A172 (cell line): ENCODE measurements around the gene BUD23. TPM values are rescaled to one million over a fixed set of nuclear protein-coding genes. Genes with fewer than 3 reads are reported as not detected.
A peak's percentile ranks its signal among the peaks of the same experiment; 100 is the strongest.
"Not testable (repeated sequence)": the region's sequence is repeated elsewhere in the genome, so short reads cannot be mapped to it uniquely, and the experiment has no call there.

ENCODE experiments used
- DNase-seq: peaks from one replicate; pipeline ENCODE4 v3.0.0-alpha.2; 2015; ENCODE audit warnings: low spot score
- total RNA-seq: library from RNA; depleted of rRNA; stranded (reverse); fragments of >200 nt; shearing (Covaris generic); gene quantifications from 2 replicates; pipeline ENCODE4 v1.2.3, GENCODE V29; 2014

The BUD23 gene
- total RNA-seq, 1 experiment from 2014 or later, result 129 TPM

DNA sequence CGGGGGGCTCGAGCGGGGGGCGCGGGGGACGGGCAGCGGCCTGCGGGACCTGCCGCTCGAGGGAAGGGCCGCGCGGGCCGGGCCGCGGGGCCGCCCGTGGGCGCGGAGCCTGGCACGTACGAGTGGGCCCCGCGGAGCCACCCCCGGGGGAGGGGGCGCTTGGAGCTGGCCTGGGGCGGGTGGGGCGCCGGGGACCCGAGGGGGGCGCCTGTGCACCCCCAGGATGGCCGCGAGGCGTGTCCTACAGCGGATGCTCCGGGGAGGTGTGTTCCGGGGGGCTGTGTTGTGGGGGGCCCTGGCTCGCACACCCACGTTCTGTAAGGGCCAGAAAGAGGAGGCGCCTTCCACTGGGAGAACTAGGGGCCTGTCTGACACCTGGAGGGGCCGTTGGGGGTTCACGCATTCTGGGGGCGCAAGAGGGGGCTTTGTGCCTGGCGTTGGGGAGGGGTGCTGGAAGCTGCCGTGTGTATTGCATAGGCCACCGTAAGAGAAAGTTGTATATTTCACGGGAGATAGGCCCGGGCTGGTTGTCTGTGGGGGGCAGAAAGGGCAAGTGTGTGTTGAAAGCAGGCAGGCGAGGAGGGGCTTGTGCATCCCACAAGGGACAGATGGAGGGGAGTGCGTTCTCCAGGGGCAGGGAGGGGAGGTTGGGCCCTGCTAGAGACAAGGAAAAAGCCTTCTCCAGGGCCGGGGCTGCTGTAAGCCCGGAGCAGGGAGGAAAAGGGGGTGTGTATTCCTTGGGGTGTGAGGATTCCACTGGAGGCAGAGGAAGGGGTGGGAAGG, 15.1 kb upstream of the BUD23 start:
- DNase-seq, result no peak

DNA sequence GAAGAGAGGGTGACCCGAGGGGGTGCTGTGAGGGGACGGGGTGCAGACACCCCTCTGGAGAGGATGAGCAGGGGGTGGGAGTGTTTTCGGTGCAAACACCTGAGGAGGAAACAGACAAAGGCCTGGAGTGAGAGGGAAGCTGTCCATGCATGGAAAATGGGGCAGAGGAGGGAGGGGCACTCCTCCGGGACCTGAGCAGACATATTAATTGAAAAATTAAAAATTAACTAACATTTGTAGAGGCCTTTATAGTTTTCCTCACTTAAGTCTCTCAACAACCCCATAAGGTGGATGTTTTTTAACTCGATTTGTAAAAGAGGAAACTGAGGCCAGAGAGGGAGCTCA, 14.5 kb upstream of the BUD23 start:
- DNase-seq, result no peak

DNA sequence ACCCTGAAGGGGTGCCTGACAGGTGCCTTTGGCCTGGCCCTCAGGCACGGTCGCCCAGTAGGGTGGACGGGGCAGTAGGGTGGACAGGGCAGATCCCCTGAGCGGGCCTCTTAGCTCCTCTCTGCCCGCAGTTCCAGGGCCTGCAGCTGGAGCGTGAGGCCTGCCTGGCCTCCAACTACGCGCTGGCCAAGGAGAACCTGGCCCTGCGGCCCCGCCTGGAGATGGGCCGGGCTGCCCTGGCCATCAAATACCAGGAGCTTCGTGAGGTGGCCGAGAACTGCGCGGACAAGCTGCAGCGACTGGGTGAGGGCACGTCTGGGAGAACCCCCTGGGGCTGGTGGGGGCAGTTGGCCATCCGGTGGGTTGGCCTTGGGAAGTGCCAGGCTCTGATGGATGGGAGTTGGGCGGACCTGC, 14.1 kb upstream of the BUD23 start:
- no peak for DNase-seq

DNA sequence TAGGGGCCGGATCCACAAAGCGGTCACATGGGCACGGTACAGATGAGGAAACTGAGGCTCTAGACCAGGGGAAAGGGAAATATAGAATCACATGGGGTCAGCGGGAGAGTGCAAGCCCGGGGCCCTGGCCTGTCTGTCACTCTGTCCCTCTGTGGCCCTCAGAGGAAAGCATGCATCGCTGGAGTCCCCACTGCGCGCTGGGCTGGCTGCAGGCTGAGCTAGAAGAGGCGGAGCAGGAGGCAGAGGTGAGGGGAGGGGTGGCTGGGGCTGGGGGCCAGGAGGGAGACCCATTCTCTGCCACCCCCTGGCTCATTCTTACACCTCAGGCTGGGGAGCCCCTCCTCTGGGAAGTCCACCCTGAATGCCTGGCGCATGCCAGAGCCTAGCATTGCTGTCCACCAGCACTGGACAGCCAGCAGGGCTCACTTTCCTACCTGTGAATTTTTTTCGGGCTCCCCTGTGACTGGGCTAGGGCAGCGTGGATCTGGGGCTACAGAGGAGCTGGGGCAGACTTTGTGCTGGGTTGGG, 13.5 kb upstream of the BUD23 start:
- no peak for DNase-seq

DNA sequence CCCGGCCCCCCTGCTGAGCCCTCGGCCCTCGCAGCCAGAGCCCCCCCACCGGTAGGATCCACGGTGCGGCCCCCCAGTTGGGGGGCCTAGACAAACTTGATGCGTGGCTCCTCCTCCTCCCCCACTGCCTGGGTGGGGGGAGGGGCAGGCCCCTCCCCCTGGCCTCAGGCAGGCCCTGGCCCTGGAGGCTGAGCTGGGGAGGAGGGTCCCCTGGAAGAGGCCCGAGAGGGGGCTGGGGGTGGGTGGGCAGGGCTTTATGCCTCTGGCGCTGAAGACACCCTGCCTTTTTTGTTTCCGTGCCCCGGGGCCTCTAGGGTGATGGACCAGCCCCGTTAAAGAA, 12.1 kb upstream of the BUD23 start:
- DNase-seq, result no peak

DNA sequence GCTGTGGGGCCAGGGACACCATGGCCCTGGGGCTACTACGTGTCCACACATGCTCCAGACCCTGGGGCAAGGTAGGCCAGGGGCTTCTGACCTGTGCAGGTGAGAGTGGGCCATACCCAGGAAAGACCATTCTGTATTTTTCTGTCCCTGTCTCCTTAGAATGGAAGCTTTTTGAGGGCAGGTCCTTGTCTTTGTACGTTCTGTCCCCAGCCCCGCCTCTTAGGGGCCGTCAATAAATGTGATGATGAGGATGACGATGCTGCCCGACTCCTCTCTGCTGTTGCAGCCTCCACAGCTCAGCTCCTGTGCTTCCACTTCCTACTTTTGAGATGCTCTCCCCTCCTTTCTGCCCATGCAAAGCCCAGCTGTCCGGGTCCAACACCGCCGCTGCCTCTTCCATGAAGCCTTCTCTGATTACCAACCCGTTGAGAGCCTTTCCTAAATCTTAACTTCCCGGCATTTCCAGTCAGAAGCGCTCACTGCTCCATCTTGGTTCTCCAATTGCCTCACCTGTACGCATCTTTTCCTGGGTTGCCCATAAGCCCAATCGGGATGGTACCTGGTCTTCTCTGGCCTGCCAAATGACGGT, 11.4 kb upstream of the BUD23 start:
- DNase-seq, result no peak

DNA sequence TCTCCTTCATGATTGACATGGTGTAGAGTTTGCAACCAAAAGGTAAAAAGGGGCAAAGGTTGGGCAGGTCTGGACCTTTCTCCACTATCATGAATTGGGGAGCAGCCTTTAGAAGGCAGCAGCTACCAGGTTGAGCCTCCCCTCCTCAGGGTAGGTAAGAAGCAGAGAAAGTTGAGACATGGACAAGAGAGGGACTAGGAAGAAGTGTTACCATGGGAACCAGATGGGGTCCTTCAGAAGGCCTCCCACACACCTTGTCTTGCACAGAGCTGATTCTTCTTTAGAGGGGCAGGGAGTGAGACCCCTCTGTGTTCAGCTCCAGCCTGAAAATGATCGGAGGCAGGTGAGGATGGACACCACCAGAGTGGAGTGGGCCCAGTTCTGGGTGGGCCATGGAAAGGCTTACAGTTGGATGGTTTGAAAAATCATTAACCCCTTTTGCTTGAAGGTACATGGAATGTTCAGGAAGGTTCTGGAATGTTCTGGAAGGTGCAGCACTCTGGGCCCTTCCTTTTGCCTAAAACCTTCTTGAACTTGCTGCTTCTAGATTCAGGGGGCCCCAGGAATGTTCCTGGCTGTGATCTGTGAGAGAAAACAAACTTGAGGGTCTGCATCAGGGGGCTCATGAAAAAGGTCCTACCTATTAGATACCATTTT, 8.8 kb upstream of the BUD23 start:
- no peak for DNase-seq

DNA sequence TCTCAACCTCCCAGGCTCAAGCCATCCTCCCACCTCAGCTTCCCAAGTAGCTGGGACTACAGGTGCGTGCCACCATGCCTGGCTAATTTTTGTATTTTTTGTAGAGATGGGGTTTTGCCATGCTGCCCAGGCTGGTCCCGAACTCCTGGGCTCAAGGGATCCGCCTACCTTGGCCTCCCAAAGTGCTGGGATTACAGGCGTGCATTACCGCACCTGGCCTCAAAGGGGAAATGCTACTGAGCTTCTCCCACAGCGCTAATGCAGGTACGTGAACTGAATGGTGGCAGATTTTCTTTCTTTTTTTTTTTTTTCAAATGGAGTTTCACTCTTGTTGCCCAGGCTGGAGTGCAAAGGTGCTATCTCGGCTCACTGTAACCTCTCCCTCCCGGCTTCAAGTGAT, 7.3 kb upstream of the BUD23 start:
- DNase-seq, result not testable (repeated sequence)

DNA sequence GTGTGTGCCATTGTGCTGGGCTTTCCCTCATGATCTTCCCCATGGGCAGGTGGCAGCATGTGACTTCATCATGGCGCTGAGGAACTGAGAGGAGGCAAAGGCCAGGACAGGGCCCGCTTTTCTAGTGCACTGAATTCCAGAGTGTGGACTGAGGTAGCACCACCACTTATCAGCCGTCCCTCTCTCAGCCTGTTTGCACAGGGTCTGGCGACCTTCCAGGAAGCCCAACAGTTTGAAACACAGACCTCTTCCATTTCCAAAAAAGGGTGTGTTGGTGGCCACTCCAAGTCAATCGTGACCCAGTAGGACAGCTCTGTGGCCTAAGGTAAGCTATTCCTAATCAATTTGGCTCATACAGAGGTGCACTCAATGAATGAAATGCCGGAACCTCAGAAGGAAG, 4.5 kb upstream of the BUD23 start:
- no peak for DNase-seq

DNA sequence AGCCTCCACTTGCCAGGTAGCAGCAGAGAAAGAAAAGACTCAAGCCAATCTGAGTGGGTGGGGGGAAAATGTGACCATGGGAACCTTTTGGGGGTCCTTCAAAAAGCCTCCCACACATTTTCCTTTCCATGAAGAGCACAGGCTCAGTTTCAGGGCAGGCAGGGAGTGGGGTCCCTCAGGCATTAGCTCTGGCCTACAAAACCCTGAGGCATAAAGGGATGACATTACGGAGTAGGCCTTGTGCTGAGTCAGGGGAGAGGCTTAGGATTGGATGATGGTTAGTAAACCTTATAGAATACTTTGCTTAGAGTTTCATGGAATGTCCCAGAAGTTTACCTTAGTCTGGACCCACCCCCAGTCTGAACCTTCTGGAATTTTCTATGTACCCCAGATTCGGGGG, 3.7 kb upstream of the BUD23 start:
- DNase-seq, result no peak

DNA sequence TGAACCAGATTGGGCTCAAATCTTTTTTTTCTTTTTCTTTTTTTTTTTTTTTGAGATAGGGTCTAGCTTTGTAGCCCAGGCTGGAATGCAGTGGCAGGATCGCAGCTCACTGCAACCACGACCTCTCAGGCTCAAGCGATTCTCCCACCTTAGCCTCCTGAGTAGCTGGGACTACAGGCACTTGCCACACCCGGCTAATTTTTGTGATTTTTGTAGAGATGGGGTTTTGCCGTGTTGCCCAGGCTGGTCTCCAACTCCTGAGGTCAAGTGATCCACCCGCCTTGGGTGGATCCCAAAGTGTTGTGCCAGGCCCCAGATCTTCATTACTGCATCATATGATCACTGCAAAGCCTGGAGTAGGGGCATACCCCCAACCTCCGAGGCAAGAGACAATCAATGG, 2.9 kb upstream of the BUD23 start:
- no peak for DNase-seq

DNA sequence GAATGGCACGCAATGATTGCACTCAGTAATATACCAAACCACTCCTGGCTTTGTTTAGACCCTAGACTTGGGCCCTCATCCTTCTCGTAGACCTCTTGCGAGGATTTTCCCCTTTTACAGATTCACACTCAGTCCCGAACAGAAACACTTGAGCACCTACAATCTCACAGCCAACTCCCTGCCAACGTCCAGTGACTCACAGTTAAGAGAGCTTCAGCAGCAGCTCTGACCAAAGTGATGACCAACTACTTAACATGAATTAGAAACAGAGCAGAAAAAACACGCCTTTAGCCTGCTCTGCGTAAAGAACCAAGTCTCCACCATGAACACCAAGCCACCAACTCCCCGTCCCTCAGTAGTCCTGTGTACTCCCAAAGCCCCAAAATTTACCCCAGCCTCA, 2.4 kb upstream of the BUD23 start:
- peak; percentile 32 for DNase-seq

DNA sequence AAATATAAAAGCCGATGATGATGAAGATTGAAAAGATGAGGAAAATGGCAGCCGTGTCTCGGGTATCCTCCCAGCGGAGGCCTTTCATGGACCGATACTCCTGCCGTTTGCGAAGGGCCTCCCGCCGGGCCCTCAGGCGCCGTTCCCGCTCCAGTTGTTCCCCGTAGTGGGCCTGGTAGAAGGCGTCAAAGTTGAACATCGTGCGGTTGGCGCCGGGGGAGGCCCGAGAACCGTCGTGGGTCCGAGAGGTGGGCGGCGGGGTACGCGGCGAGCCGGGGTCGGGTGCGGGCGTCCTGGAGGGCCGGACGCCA, 697 bp upstream of the BUD23 start:
- DNase-seq, result no peak

DNA sequence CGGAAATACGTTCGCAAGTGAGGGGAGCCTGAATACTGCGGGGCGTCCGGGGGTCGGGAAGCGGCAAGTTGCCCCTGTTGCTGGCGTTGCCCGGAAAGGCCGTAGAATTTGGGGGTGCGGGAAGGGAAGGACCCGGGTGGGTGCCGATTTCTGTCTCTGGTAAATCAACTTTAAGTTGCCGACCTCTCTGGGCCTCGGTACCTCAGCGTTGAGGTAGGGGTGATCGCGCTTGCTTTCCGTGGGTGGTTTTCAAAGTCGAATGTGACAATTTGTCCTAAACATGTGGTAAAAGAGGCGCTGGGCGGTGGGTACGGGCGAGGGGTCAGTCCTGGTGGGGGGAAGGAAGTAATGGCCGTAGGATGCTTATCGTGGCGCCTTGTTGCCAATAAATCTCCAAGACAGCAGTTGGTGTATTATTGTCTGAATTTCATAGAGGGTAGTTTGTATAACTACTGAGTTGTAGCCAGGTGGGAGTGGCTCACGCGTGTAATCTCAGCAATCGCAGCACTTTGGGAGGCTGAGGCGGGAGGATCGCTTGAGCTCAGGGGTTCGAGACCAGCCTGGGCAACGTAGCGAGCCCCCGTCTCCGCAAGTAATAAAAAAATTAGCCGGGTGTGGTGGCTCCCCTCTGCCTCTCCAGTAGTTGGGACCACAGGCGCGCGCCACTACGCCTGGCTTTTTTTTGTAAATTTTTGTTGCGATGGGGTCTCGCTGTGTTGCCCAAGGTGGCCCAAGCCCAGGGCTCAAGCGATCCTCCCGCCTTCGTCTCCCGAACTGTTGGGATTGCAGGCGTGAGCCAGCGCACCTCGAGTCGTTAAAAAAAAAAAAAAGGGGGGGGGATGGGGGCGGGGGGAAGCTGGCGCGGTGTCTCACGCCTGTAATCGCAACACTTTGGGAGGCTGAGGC, 644 bp downstream of the BUD23 start:
- DNase-seq, result no peak

DNA sequence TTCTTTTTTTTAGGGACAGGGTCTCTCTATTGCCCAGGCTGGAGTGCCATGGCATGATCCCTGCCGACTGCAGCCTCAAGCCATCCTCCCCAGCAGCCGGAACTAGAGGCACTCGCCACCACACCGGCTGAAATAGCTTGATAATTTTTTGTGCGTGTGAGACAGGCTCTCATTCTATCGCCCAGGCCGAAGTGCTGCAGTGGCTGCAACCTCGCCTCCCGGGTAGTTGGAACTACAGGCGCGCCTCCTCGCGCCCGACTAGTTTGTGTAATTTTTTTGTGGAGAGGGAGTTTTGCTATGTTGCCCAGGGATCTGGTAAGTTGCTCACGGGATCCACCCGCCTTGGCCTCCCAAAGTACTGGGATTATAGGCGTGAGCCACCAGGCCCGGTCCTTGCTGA, 1.9 kb downstream of the BUD23 start:
- no peak for DNase-seq

DNA sequence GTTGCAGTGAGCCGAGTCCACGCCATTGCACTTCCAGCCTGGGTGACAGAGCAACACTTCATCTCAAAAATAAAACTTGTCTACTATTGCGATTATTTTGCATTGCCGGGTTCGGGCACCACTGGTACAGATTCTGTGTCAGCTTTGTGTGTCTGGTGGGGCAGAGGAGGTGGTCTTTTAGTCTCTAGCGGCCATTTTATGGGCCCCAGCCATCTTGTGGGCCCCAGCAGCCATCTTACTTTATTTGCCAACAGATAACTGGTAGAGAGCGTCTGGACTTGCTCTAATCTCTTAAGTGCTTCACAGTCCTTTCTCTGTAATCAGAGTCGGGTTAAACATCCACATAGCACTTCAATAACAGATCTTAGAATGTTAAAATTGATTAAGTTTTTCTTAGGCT, 4.9 kb downstream of the BUD23 start:
- DNase-seq, result no peak

DNA sequence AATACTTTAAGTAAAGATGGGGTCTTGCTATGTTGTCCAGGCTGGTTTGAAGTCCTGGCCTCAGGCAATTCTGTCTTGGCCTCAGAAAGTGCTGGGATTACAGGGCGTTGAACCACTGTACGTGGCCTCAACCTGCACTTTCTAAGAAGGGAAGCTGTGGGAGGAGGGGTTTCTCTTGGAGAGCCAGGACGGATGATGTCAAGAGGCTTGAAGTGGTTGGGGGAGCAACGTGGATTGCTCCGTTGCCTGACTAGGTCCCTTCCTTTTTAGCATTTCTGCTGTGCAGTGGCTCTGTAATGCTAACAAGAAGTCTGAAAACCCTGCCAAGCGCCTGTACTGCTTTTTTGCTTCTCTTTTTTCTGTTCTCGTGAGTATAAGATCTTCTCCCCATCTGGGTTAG, 7.2 kb downstream of the BUD23 start:
- DNase-seq, result no peak

DNA sequence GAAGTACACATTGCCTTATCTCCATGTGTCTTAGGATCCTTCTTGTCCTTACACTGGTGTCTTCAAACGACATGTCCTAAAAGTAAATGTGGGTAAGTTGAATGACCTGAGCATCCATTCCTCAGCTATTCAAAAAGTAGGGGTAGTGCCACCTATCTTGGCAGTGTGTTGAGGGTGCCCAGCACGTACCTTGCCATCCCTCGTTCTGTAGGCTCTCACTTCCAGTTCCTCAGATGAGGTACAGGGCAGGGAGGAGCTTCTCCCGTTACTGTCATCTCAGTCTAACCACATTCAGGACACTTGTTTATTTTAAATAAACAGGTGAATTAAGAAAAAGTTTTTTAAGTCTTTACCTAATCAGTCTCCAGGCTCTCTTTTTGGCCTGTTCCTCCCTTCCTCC, 13.0 kb downstream of the BUD23 start:
- DNase-seq, result no peak

DNA sequence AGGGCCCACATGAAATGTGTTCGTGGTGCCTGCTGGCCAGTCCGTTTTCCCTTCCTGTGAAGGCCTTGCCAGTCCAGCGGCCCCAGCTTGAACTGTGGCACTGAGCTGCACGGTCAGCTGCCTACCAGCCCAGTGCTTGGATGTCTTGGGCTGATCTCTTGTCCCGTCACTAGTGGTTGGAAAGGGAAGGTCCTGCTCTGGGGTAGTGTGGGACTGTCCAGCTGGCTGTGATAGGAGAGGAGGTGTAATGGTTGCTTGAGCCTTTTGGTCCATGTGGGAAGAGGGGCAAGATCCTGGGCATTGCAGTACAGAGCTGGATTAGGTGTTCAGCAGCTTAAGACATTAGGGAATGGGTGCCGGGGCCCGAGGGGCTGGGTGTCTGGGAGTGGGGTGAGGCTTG, 15.0 kb downstream of the BUD23 start:
- no peak for DNase-seq

DNA sequence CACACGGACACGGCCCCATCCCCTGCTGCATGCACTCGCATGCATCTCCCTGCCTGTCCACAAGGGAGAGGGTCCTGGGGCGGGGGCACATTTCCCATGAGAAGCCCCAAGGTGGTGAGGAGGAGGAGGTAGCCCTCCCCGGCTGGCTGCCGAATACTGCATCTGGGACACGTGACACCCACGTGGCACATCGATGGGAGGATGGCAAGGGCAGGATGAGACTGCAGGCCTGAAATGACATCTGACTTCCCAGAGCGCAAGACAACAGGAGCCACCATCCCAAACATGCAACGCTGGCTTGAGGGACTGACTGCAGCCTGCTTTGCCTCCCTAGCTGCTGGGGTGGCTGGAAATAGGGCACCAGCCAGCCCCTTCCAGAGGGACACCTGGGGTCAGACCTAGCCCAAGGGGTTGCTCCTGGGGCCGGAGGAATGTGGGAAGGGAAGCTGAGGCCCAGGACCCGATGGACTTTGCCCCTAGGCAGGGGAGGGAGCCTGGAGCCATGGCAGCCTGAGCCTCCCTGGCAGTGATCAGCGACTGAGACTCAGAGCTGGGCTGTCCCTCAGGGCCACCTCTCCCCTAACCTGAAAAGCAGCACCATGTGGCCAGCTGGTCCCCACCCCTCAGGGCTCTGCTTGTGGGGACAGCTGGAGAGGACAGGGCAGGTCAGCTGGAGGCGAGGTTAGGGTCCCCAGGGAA, 16.1 kb downstream of the BUD23 start:
- no peak for DNase-seq

DNA sequence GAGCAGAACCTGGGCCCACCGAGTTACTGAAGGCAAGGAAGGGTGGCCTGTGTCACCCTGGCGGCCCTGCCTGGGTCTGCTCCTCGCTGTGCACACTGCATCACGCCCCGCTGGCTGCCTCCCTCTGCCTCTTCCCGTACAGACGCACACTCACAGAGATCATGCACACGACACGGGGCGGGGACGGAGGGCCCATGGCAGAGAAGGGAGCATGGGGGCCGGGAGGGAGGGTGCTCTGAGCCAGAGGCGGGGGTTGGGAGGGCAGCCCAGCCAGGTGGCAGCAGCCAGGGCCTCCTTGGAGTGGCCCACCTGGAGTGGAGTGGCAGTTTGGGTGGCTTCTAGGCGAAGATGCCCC, 16.6 kb downstream of the BUD23 start:
- no peak for DNase-seq

DNA sequence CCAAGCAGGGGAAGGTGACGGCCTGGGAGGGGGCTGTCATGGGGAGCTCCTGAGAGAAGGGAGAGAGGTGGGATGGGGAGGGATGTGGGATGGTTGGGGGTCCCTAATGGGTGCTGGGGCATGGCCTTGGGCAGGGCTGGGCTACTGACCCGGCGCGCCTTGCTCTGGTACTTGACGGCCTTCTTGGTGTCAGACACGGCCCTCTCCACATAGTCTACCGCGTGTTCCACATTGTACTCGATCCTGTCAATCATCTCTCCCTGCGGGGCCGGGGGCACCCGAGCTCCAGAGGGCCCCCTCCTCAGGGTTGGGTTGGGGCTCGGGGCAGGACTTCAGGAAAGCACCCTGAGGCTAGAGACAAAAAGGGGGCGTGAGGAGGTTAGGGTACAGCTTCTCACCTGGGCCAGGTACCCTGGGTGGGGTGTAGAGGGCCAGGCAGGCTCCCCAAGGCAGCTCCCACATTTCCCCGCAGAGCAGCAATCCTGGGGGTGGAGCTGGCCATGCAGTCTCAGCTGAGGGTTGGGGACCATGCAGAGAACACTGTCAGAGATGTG, 17.3 kb downstream of the BUD23 start:
- DNase-seq, result no peak
